ENCODE data around the gene ASB2. TPM values are rescaled to one million over a fixed set of nuclear protein-coding genes. Genes with fewer than 3 reads are reported as not detected.

The ASB2 gene
- total RNA-seq, 1 donor from 2014 or later = 24.1 TPM

DNA sequence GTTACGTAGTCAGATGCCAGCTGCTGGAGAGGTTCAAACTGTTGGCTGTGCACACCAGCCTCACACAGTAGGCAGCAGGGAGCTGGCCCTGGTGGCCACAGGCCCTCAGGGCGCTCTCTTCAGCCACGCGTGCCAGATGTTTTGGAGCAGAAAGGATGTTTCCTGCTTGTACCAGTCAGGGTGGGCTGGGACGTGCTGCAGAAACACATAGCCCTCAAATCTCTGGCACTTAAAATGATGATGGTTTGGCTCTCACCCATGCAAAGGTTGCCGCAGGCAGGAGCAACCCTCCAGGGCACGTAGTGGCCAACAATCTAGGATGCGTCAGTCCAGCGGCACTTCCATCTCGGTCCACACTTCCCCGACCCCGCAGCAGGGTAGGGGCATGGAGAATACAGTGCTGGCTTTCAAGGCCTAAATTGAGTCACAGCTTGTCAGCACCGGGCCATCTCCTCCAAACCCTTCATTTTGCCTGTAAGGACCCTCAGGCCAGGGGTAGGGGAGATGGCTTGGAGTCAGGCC is 50.9 kb downstream of the ASB2 start:
- H3K9me3 ChIP-seq = no peaks in the 10 kb centered on the region
- no peaks in the 10 kb centered on the region for H3K36me3 ChIP-seq
- H3K27ac ChIP-seq = no peak overlapping the region
- no peak for DNase-seq (ENCODE audit: extremely low spot score in 2 of 2)
- H3K4me3 ChIP-seq = no peak overlapping the region
- H3K4me1 ChIP-seq = no peaks in the 10 kb centered on the region
- no peaks in the 10 kb centered on the region for H3K27me3 ChIP-seq
- intact Hi-C loops (cut with DNase I) = no loop called here
- TF ChIP-seq POLR2A (IDR thresholded peaks at IDR 0.05) = no peak
- no peak for TF ChIP-seq POLR2AphosphoS5 (IDR thresholded peaks at IDR 0.05; ENCODE audit: insufficient read depth in 1 of 2, low read depth in 1 of 2)
- TF ChIP-seq, protein P1, sequence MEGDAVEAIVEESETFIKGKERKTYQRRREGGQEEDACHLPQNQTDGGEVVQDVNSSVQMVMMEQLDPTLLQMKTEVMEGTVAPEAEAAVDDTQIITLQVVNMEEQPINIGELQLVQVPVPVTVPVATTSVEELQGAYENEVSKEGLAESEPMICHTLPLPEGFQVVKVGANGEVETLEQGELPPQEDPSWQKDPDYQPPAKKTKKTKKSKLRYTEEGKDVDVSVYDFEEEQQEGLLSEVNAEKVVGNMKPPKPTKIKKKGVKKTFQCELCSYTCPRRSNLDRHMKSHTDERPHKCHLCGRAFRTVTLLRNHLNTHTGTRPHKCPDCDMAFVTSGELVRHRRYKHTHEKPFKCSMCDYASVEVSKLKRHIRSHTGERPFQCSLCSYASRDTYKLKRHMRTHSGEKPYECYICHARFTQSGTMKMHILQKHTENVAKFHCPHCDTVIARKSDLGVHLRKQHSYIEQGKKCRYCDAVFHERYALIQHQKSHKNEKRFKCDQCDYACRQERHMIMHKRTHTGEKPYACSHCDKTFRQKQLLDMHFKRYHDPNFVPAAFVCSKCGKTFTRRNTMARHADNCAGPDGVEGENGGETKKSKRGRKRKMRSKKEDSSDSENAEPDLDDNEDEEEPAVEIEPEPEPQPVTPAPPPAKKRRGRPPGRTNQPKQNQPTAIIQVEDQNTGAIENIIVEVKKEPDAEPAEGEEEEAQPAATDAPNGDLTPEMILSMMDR (IDR thresholded peaks at IDR 0.05) = no peak

DNA sequence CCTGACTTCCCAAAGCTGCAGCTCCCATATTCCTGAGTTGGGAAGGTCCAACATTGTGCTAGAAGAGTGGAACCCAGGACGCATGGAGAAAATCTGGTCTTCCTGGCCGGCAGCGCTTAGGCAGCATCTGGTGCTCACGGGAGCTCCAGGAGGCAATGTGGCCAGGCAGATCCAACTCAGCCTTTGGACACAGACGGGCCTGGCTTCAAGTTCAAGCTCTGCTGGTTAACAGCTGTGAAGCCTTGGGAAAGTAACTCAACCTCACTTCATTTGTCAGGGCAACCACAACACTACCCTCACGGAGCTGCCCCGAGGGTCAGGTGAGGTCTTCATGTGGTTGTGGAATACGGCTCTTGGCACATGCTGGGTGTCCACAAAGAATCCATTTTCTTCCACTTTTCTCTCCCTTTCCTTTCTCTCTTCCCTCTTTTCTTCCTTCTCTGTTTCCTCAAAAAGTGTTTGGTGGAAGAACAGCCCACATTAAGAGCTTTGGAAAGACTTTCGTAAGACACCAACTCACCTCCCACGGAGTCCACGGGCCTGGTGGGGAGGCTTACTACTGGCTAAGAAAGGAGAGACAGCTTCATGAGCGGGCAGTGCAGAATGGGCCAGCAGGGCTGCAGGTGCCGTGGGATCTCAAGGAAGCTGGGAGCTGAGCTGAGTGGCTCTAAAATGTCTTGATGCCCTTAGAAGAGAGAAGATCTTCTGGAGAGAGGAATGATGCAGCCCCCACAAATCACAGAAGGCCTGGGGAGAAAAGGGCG is 51.6 kb downstream of the ASB2 start:
- no peak overlapping the region for H3K4me3 ChIP-seq
- H3K27me3 ChIP-seq = no peaks in the 10 kb centered on the region
- TF ChIP-seq POLR2AphosphoS5 (IDR thresholded peaks at IDR 0.05; ENCODE audit: insufficient read depth in 1 of 2, low read depth in 1 of 2) = no peak
- TF ChIP-seq, protein P1 (IDR thresholded peaks at IDR 0.05) = no peak
- no peak for TF ChIP-seq POLR2A (IDR thresholded peaks at IDR 0.05)
- no peaks in the 10 kb centered on the region for H3K4me1 ChIP-seq
- no peaks in the 10 kb centered on the region for H3K9me3 ChIP-seq
- intact Hi-C loops (cut with DNase I) = no loop called here
- H3K27ac ChIP-seq = no peak overlapping the region
- H3K36me3 ChIP-seq = no peaks in the 10 kb centered on the region
- no peak for DNase-seq (ENCODE audit: extremely low spot score in 2 of 2)

DNA sequence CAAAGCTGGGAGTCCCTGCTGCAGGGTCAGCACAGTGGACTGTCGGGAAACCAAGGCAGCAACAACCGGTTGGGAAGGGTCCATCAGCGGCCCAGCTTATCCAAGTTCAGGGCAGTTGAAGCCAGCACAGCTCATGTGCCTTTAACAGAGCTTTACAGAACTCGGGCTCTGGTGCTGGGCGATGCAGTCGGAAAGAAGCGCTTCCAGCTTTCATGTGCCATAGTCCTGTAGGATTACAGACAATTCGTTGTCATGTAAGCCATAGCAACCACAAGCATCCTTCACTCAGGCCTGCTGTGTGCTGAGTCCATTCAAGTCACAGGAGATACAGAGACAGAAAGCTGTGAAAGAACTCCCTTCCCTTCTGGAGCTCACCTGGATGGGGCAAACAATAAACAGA is 52.7 kb downstream of the ASB2 start:
- no peaks in the 10 kb centered on the region for H3K27me3 ChIP-seq
- no peaks in the 10 kb centered on the region for H3K9me3 ChIP-seq
- intact Hi-C loops (cut with DNase I) = no loop called here
- no peaks in the 10 kb centered on the region for H3K4me1 ChIP-seq
- no peak for DNase-seq (ENCODE audit: extremely low spot score in 2 of 2)
- TF ChIP-seq POLR2A (IDR thresholded peaks at IDR 0.05) (no peak), POLR2AphosphoS5 (IDR thresholded peaks at IDR 0.05; ENCODE audit: insufficient read depth in 1 of 2, low read depth in 1 of 2) (no peak)
- TF ChIP-seq, protein P1 (IDR thresholded peaks at IDR 0.05) = no peak
- H3K36me3 ChIP-seq = no peaks in the 10 kb centered on the region
- H3K4me3 ChIP-seq = no peak overlapping the region
- H3K27ac ChIP-seq = no peak overlapping the region

DNA sequence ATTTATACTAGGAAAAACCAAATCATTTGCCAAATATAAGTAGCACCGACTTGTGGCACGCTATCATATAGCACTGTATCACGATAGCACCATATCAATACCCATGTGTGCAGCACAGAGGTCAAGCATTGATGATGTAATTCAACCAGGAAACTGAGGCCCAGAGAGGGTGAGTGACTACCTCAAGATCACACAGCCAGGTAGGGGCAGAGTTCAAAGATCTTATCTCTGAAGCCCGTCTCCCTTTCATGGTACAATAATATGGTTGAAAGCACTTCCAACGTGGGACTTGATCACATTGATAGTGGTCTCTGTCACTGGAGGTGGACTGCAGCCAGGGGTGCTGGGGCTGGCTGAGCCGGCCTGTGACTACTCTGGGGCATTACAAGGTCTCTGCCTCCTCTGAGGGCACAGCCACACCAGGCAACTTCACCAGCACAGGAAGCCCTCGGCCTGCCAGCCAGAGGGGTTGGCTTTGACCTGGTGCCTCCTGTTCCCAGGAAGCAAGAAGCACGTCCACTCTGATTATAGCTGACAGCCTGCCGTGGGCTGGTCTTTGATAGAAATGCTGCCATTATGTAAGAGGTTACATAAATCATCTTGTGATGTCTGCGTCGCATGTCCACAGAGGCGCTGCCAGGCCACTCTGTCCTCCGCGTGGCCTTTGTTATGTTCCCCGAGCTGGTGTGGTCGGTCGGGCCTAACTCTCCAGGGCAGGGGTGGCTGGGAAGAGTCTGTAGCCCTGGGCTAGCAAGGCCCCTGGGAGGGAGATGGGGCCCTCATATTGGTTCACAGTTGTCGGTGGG is 55.2 kb downstream of the ASB2 start:
- Histone ChIP-seq H3K27ac (no peak overlapping the region), H3K9me3 (no peaks in the 10 kb centered on the region), H3K36me3 (no peaks in the 10 kb centered on the region), H3K27me3 (no peaks in the 10 kb centered on the region), H3K4me1 (no peaks in the 10 kb centered on the region), H3K4me3 (no peak overlapping the region)
- TF ChIP-seq POLR2AphosphoS5 (IDR thresholded peaks at IDR 0.05; ENCODE audit: insufficient read depth in 1 of 2, low read depth in 1 of 2) = no peak
- no peak for DNase-seq (ENCODE audit: extremely low spot score in 2 of 2)
- intact Hi-C loops (cut with DNase I) = no loop called here

DNA sequence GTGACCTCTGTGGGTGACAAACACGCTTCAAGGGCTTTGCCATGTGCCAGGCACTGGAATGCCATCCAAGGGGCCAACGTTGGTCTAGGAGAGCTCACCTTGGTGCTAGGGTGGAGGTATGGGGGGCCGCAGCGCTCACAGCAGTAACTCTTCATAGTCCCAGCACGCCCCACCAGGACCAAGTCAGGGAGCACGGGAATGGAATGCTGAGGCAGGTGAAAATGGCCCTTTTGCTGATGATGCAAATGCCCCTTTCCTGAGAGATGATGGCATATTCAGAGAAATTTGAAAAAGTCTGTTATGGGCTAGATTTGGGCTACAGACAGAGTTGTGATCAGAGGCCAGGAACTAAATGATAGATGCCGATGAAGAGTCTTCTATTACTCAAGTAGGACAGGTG is 59.2 kb downstream of the ASB2 start:
- H3K4me3 ChIP-seq = no peak overlapping the region
- no peaks in the 10 kb centered on the region for H3K4me1 ChIP-seq
- H3K27ac ChIP-seq = no peak overlapping the region
- no peak for DNase-seq (ENCODE audit: extremely low spot score in 2 of 2)
- TF ChIP-seq, protein P1 (IDR thresholded peaks at IDR 0.05) = no peak
- no peak for TF ChIP-seq POLR2A (IDR thresholded peaks at IDR 0.05)
- no peak for TF ChIP-seq POLR2AphosphoS5 (IDR thresholded peaks at IDR 0.05; ENCODE audit: insufficient read depth in 1 of 2, low read depth in 1 of 2)
- no peaks in the 10 kb centered on the region for H3K27me3 ChIP-seq
- no peaks in the 10 kb centered on the region for H3K9me3 ChIP-seq
- no peaks in the 10 kb centered on the region for H3K36me3 ChIP-seq
- intact Hi-C loops (cut with DNase I) = no loop called here
